ENCODE measurements around the gene JMJD7. TPM values are rescaled to one million over a fixed set of nuclear protein-coding genes. Genes with fewer than 3 reads are reported as not detected.

The JMJD7 gene
- total RNA-seq, 6 donors from 2014 or later: 14.4 to 41.5 (median 31.2) TPM

DNA sequence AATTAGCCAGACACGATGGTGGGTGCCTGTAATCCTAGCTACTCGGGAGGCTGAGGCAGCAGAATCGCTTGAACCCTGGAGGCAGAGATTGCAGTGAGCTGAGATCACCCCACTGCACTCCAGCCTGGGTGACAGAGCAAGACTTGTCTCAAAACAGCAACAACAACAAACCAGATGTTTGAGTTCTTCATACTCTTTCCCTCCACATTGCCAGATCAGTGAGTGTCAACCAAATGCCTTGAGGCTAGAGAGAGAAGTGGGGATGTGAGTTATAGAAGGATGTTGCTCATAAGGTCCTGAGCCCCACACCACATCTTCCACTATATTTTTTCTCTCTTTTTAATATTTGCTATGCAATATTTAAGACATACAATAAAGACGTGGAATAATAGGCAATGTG lies 33.8 kb upstream of the JMJD7 start:
- Histone ChIP-seq H3K9me3 (no peaks in the 10 kb centered on the region), H3K27ac (no peak overlapping the region), H3K4me3 (no peak overlapping the region), H3K4me1 (peaks cover 27 to 42% (median 39%) of the 10 kb centered on the region in 4 donors), H3K36me3 (no peaks in the 10 kb centered on the region), H3K27me3 (no peaks in the 10 kb centered on the region)
- DNase-seq: no peak
- ATAC-seq (ENCODE audit: low FRiP score in 2 of 2): no peak
- TF ChIP-seq EP300 (IDR thresholded peaks at IDR 0.05) (no peak), POLR2AphosphoS5 (IDR thresholded peaks at IDR 0.05) (no peak), POLR2A (IDR thresholded peaks at IDR 0.05) (no peak)
- TF ChIP-seq, protein P1, sequence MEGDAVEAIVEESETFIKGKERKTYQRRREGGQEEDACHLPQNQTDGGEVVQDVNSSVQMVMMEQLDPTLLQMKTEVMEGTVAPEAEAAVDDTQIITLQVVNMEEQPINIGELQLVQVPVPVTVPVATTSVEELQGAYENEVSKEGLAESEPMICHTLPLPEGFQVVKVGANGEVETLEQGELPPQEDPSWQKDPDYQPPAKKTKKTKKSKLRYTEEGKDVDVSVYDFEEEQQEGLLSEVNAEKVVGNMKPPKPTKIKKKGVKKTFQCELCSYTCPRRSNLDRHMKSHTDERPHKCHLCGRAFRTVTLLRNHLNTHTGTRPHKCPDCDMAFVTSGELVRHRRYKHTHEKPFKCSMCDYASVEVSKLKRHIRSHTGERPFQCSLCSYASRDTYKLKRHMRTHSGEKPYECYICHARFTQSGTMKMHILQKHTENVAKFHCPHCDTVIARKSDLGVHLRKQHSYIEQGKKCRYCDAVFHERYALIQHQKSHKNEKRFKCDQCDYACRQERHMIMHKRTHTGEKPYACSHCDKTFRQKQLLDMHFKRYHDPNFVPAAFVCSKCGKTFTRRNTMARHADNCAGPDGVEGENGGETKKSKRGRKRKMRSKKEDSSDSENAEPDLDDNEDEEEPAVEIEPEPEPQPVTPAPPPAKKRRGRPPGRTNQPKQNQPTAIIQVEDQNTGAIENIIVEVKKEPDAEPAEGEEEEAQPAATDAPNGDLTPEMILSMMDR (IDR thresholded peaks at IDR 0.05): no peak
- 81 to 88% methylated on average over 4 of the region's 4 CpGs for WGBS, 2 donors

DNA sequence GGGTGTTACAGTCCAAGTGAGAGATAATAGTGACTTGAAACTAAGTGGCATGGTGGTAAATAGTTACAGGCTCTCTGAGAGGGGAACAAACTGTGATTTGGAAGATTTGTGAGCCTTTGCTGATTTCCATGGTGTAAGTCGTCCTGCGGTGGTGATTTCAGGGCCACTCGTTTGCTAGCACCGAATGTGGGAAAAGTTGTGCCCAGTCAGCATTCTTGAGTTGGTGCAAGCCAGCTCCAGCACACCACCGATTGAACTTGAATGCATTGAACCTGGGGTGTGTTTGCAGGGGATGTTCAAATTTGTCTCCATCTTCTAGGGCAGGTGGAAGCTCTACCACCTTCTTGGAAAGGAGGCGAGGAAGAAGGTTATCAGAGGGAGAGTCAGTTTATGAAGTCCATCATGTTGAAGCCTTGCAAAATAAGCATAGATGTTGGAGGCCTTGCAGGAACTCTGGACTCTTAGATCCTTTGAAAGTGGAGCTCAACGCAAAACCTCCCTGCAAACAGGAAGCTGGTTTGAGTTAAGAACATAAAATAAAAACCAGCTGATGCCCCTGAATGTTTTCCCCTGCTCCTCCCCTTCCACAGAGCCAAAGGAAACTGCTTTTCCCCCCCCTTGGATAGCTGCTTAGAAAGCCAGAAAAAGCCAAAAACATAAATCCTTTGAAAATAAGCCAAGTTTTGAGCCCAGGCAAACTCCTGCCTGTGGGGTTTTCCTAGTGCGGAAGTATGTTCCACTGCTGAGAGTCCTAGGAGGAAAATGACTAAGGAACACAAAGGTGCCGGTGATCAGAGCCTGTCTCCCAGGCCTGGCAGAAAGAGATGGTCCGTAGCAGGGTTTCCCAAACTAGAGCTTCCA lies 31.7 kb upstream of the JMJD7 start:
- ATAC-seq (ENCODE audit: low FRiP score in 2 of 2) (no peak), DNase-seq (no peak)
- 67% methylated on average over 10 of the region's 10 CpGs for WGBS, 2 donors
- peaks cover 19 to 24% (median 22%) of the 10 kb centered on the region in 4 donors for H3K4me1 ChIP-seq
- no peaks in the 10 kb centered on the region for H3K9me3 ChIP-seq
- peaks cover 0 to 12% (median 7%) of the 10 kb centered on the region in 4 donors for H3K36me3 ChIP-seq
- no peak for TF ChIP-seq EP300 (IDR thresholded peaks at IDR 0.05)
- H3K27ac ChIP-seq: peak overlapping the region in 1 of 4 donors; percentile 61
- H3K4me3 ChIP-seq: no peak overlapping the region
- H3K27me3 ChIP-seq: no peaks in the 10 kb centered on the region

DNA sequence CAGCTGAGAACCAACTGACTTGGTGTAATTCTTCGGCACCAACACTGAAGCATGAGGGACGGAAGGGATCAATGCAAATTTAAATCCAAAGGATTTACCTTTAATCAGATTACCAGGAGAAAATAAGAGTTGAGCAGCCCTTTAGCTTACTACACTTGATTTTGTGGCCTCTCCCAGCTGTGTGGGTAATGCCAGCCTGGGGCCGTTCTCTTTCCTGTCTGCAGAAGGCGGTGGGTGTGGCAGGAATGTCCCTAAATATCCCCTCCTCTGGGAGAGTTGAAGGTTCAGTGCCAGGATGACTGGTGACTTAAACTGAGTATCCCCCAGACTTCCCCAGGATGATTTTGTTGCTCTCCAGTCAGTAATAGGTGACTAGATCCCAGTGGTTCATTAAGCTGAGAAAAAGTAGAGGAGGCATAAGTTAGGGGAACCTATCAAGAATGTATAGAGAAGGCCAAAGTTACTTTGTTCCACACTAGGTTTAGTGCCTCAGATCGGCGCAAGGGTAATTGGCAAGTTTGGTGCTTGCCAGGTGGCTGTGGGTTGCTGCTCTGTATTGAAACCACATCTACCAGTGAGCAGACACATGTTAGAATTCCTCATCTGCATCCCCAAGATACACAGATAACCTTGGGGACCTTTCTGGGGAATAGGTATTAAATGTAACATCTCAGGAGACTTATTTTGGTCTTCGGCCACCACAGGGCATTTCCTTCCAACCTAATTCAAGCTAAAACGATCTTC lies 30.5 kb upstream of the JMJD7 start:
- no peaks in the 10 kb centered on the region for H3K27me3 ChIP-seq
- 76 to 81% methylated on average over 8 of the region's 8 CpGs for WGBS, 2 donors
- H3K9me3 ChIP-seq: no peaks in the 10 kb centered on the region
- TF ChIP-seq POLR2AphosphoS5 (IDR thresholded peaks at IDR 0.05): no peak
- TF ChIP-seq, protein P1 (IDR thresholded peaks at IDR 0.05): no peak
- no peak for TF ChIP-seq POLR2A (IDR thresholded peaks at IDR 0.05)
- TF ChIP-seq EP300 (IDR thresholded peaks at IDR 0.05): no peak
- DNase-seq (no peak), ATAC-seq (ENCODE audit: low FRiP score in 2 of 2) (no peak)
- H3K27ac ChIP-seq: no peak overlapping the region
- no peak overlapping the region for H3K4me3 ChIP-seq
- peaks cover 0 to 17% (median 8%) of the 10 kb centered on the region in 4 donors for H3K36me3 ChIP-seq
- H3K4me1 ChIP-seq: peaks cover 12 to 16% (median 15%) of the 10 kb centered on the region in 4 donors

DNA sequence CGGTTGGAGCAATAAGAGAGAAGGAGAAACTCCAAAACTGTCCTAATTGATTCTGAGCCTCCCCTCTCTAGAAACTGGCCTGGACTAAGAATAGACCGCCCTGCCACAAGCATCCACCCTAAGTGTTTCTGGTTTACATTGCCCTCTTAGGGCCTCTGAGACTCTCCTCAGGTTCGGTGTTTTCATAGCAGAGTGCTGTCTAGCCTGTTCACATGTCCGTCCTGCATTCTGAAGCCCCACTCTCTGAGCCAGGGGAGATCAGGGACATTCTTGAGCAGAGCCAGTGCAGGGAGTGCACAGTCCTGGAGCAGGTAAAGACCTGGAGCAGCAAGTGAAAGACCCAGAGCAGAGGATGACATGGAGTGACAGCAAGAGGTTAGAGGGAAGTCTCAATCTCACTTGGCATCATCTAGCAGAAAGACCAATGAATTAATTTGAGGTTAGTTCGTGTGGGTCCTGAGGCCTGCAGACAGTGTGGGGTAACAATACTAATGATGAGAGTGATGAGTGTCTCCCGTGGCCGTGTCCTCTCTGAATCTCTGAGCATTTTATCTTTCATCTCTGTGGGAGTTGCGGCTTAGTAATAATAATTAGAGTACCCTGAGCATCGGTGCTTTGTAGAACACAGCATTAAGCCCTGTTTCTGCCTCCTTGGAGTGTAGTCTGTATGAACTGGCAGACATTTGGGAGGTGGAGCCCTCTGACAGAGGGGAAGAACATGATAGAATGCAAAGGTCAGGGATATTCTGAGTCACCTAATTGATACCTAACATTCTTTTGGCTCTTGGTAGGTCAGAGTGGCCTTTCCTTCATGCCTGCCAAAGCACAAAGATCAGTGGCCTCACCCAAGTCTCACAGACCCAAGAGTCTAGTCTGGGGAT lies 29.0 kb upstream of the JMJD7 start:
- Histone ChIP-seq H3K36me3 (peaks cover 0 to 17% (median 8%) of the 10 kb centered on the region in 4 donors), H3K9me3 (no peaks in the 10 kb centered on the region), H3K27ac (no peak overlapping the region), H3K27me3 (no peaks in the 10 kb centered on the region), H3K4me3 (no peak overlapping the region), H3K4me1 (peaks cover 12 to 16% (median 15%) of the 10 kb centered on the region in 4 donors)
- no peak for TF ChIP-seq POLR2A (IDR thresholded peaks at IDR 0.05)
- WGBS, 2 donors: 74 to 82% methylated on average over 8 to 9 of the region's 9 CpGs
- ATAC-seq (ENCODE audit: low FRiP score in 2 of 2): no peak
- no peak for DNase-seq

DNA sequence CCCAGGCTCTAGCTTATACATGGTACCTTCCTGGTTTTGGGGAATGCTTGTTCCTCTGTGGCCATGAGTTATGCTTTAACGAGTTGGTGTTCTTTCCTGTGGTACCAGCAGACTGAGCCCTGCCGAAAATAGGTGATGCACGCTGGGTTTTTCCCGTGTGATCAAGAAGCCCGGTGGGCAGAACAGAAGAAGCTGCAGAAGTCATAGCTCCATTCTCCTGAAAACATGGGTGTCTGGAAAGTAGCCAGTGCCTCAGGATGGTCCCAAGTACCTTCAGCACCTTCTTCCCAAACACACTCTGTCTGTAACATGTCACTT lies 28.4 kb upstream of the JMJD7 start:
- H3K9me3 ChIP-seq: no peaks in the 10 kb centered on the region
- H3K27me3 ChIP-seq: no peaks in the 10 kb centered on the region
- 87 to 98% methylated on average over 5 of the region's 5 CpGs for WGBS, 2 donors
- no peak for TF ChIP-seq EP300 (IDR thresholded peaks at IDR 0.05)
- no peak for TF ChIP-seq POLR2A (IDR thresholded peaks at IDR 0.05)
- no peak for TF ChIP-seq POLR2AphosphoS5 (IDR thresholded peaks at IDR 0.05)
- TF ChIP-seq, protein P1 (IDR thresholded peaks at IDR 0.05): no peak
- DNase-seq (no peak), ATAC-seq (ENCODE audit: low FRiP score in 2 of 2) (no peak)
- no peak overlapping the region for H3K27ac ChIP-seq
- no peak overlapping the region for H3K4me3 ChIP-seq
- peaks cover 12 to 16% (median 15%) of the 10 kb centered on the region in 4 donors for H3K4me1 ChIP-seq
- peaks cover 0 to 17% (median 8%) of the 10 kb centered on the region in 4 donors for H3K36me3 ChIP-seq
